NB4 (cell line): ENCODE results near the gene TCERG1L.

Source experiments
- POLR2A ChIP-seq: IDR thresholded peaks from 2 replicates; pipeline ENCODE4 v1.6.1; 2011; ENCODE audit warnings: mild to moderate bottlenecking; ENCODE audit not compliant: insufficient read length; ENCODE audit errors: extremely low read depth
- TF ChIP-seq, protein P1 (sequence below): IDR thresholded peaks from one replicate; pipeline ENCODE4 v1.5.1; 2012; ENCODE audit warnings: low read depth, low read length
- TF ChIP-seq, protein P2 (sequence below): IDR thresholded peaks from 2 replicates; pipeline ENCODE4 v1.6.1; 2011; ENCODE audit warnings: low read depth, low read length

DNA sequence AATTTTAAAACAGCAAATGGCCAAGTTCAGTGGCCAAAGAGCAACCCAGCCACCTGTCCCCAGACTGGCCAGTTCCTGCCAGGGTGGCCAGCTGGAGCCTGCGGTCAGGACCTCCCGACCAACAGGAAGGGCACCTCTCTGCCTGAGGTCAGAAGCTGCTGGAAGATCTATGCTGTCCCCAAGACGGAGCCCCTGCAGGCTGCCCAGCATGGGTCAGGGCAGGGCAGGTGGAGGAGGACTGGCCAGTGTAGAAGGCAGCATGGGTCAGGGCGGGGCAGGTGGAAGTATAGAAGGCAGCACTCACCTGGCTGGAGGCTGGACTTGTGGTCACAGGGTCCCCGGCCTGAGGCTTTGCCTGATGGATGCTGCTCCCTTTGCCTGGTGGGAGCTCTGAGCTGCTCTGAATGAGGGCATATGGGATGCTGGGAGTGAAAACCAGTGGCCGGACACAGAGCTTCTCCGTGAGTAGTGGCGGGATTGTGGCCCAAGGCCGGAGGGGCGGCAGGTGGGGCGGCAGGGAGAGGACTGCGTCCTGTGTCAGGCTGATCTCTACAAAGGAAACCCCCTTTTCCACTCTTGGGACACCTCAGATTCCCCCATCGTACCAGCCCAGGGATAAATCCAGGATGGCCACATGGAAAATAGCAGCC is 229.2 kb downstream of the TCERG1L start:
- TF ChIP-seq, protein P1, sequence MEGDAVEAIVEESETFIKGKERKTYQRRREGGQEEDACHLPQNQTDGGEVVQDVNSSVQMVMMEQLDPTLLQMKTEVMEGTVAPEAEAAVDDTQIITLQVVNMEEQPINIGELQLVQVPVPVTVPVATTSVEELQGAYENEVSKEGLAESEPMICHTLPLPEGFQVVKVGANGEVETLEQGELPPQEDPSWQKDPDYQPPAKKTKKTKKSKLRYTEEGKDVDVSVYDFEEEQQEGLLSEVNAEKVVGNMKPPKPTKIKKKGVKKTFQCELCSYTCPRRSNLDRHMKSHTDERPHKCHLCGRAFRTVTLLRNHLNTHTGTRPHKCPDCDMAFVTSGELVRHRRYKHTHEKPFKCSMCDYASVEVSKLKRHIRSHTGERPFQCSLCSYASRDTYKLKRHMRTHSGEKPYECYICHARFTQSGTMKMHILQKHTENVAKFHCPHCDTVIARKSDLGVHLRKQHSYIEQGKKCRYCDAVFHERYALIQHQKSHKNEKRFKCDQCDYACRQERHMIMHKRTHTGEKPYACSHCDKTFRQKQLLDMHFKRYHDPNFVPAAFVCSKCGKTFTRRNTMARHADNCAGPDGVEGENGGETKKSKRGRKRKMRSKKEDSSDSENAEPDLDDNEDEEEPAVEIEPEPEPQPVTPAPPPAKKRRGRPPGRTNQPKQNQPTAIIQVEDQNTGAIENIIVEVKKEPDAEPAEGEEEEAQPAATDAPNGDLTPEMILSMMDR: no peak
- no peak for TF ChIP-seq POLR2A
- TF ChIP-seq, protein P2, sequence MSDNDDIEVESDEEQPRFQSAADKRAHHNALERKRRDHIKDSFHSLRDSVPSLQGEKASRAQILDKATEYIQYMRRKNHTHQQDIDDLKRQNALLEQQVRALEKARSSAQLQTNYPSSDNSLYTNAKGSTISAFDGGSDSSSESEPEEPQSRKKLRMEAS: no peak
